ENCODE measurements around the gene PRKAR1B. TPM values are rescaled to one million over a fixed set of nuclear protein-coding genes. Genes with fewer than 3 reads are reported as not detected.

PRKAR1B gene
- total RNA-seq, 1 experiment from 2014 or later, result 27.2 TPM

- no peaks in the 10 kb centered on the region for H3K27me3 ChIP-seq (replicated peaks; ENCODE audit: insufficient read depth, low read depth, low read length, poor library complexity)
- BruUV-seq (replicated peaks), result no TSS peak
- no peak for DNase-seq (ENCODE audit: low spot score)
- no peaks in the 10 kb centered on the region for H3K4me1 ChIP-seq (ENCODE audit: insufficient read depth, low read length, poor library complexity, severe bottlenecking)
- POLR2A ChIA-PET (ENCODE audit: low non-redundant PET), result no interaction called here
- TF ChIP-seq CTCF (conservative IDR thresholded peaks at IDR 0.05; ENCODE audit: low read depth, low read length), result no peak
- TF ChIP-seq EZH2 (IDR thresholded peaks at IDR 0.05; ENCODE audit: borderline replicate concordance, low read depth, low read length, poor library complexity, severe bottlenecking), result no peak
- H3K27ac ChIP-seq (ENCODE audit: low read depth, low read length, poor library complexity, severe bottlenecking), result no peak overlapping the region
- H3K9me3 ChIP-seq (ENCODE audit: low read depth, low read length, poor library complexity, severe bottlenecking), result peaks cover 11% of the 10 kb centered on the region
- intact Hi-C loops (cut with micrococcal nuclease; ENCODE audit: unreplicated experiment), result no loop called here
- H3K4me3 ChIP-seq (ENCODE audit: low read depth, low read length, poor library complexity, severe bottlenecking), result no peak overlapping the region
- CTCF ChIA-PET, result no interaction called here
- H3K36me3 ChIP-seq (ENCODE audit: insufficient read depth, low read length, poor library complexity, severe bottlenecking), result no peaks in the 10 kb centered on the region
These were observed 46.5 kb downstream of the PRKAR1B start for GRCh38 chr7:680411-681127.

DNA sequence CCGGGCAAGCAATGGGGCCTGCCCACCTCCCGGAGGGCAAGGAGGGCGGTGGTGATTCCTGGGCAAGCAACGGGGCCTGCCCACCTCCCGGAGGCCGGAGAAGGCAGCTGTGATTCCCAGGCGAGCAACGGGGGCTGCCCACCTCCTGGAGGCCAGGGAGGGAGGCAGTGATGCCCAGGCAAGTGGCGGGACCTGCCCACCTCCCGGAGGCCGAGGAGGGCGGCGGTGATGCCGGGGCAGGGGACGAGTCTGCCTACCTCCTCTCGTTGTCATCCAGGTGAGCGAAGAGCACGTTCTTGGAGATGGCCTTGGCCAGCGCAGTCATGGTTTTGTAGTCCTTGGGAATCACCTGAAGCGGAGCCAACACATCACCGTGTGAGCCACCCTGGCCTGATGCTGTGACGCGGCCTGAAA is 50.1 kb downstream of the PRKAR1B start:
- Histone ChIP-seq H3K4me3 (ENCODE audit: low read depth, low read length, poor library complexity, severe bottlenecking) (no peak overlapping the region), H3K9me3 (ENCODE audit: low read depth, low read length, poor library complexity, severe bottlenecking) (no peaks in the 10 kb centered on the region), H3K27ac (ENCODE audit: low read depth, low read length, poor library complexity, severe bottlenecking) (no peak overlapping the region), H3K4me1 (ENCODE audit: insufficient read depth, low read length, poor library complexity, severe bottlenecking) (no peaks in the 10 kb centered on the region), H3K36me3 (ENCODE audit: insufficient read depth, low read length, poor library complexity, severe bottlenecking) (no peaks in the 10 kb centered on the region), H3K27me3 (replicated peaks; ENCODE audit: insufficient read depth, low read depth, low read length, poor library complexity) (no peaks in the 10 kb centered on the region)
- ChIA-PET POLR2A (ENCODE audit: low non-redundant PET) (no interaction called here), CTCF (no interaction called here)
- BruUV-seq (replicated peaks), result no TSS peak
- no peak for DNase-seq (ENCODE audit: low spot score)
- intact Hi-C loops (cut with micrococcal nuclease; ENCODE audit: unreplicated experiment), result no loop called here
- TF ChIP-seq EZH2 (IDR thresholded peaks at IDR 0.05; ENCODE audit: borderline replicate concordance, low read depth, low read length, poor library complexity, severe bottlenecking) (no peak), CTCF (conservative IDR thresholded peaks at IDR 0.05; ENCODE audit: low read depth, low read length) (no peak)

DNA sequence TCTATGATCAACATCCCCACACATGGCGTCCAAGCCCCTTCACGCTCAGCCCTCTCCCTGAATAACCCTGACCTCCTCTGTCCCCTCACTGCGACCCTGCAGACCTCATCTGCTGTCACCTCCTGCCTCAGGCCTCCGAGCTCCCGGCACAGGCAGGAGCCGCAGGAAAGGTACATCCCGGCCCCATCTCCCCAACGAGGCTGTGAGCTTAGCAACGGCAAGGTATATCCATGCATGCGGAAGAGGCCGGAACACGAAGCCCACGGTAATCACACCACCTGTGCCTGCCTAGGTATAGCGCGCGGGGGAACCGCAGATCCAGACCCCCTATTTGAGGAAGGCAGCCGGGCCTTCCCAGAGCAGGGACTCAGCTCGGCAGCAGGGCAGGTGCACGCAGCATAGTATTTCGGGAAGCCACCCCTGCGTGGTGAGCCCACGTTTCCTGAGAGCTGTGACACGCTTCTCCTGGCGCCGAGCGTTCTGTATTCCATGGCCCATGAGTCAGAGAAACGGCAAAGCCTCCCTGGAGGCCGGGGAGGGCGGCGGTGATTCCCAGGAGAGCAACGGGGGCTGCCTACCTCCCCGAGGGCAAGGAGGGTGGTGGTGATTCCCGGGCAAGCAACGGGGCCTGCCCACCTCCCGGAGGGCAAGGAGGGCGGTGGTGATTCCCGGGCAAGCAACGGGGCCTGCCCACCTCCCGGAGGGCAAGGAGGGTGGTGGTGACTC is 50.7 kb downstream of the PRKAR1B start:
- Histone ChIP-seq H3K36me3 (ENCODE audit: insufficient read depth, low read length, poor library complexity, severe bottlenecking) (no peaks in the 10 kb centered on the region), H3K27me3 (replicated peaks; ENCODE audit: insufficient read depth, low read depth, low read length, poor library complexity) (no peaks in the 10 kb centered on the region), H3K4me1 (ENCODE audit: insufficient read depth, low read length, poor library complexity, severe bottlenecking) (no peaks in the 10 kb centered on the region), H3K4me3 (ENCODE audit: low read depth, low read length, poor library complexity, severe bottlenecking) (no peak overlapping the region), H3K27ac (ENCODE audit: low read depth, low read length, poor library complexity, severe bottlenecking) (no peak overlapping the region), H3K9me3 (ENCODE audit: low read depth, low read length, poor library complexity, severe bottlenecking) (no peaks in the 10 kb centered on the region)
- no TSS peak for BruUV-seq (replicated peaks)
- POLR2A ChIA-PET (ENCODE audit: low non-redundant PET), result no interaction called here
- CTCF ChIA-PET, result no interaction called here
- no peak for TF ChIP-seq EZH2 (IDR thresholded peaks at IDR 0.05; ENCODE audit: borderline replicate concordance, low read depth, low read length, poor library complexity, severe bottlenecking)
- no peak for TF ChIP-seq CTCF (conservative IDR thresholded peaks at IDR 0.05; ENCODE audit: low read depth, low read length)
- no peak for DNase-seq (ENCODE audit: low spot score)
- intact Hi-C loops (cut with micrococcal nuclease; ENCODE audit: unreplicated experiment), result no loop called here

Measured in A673 (cell line).